HG02885 (cell line): ENCODE data around the gene SYT12.

Experiments
- ATAC-seq: cut with Tn5 transposase; IDR thresholded peaks from one replicate; pipeline ENCODE4 v1.9.1; 2021; ENCODE audit warnings: mild to moderate bottlenecking; ENCODE audit not compliant: unreplicated experiment, poor library complexity

Gene SYT12

GRCh38 chr11:67054346-67054835, 31.5 kb downstream of the SYT12 start:
- no peak for ATAC-seq

- no peak for ATAC-seq
Measured at GRCh38 chr11:67054836-67055523, 32.0 kb downstream of the SYT12 start.

- no peak for ATAC-seq
Measured at GRCh38 chr11:67055812-67056211, 32.9 kb downstream of the SYT12 start.

- ATAC-seq: no peak
Measured at GRCh38 chr11:67056267-67057204, 33.6 kb downstream of the SYT12 start, which contains the start of gene RHOD. Gene RHOD (plus strand): TSS chr11:67056847. CDS start chr11:67056903, 56 bp downstream.

- no peak for ATAC-seq
Measured at GRCh38 chr11:67057205-67057672, 34.3 kb downstream of the SYT12 start.

GRCh38 chr11:67058506-67058905, 35.6 kb downstream of the SYT12 start:
- no peak for ATAC-seq

GRCh38 chr11:67059671-67060070, 36.7 kb downstream of the SYT12 start:
- no peak for ATAC-seq

GRCh38 chr11:67060111-67060522, 37.2 kb downstream of the SYT12 start:
- no peak for ATAC-seq

- no peak for ATAC-seq
Measured at GRCh38 chr11:67062526-67063373, 39.8 kb downstream of the SYT12 start.

GRCh38 chr11:67066333-67066709, 43.4 kb downstream of the SYT12 start:
- no peak for ATAC-seq

- peak; percentile 56 for ATAC-seq
Measured at GRCh38 chr11:67071420-67072284, 48.7 kb downstream of the SYT12 start.

- ATAC-seq: no peak
Measured at GRCh38 chr11:67072295-67072694, 49.4 kb downstream of the SYT12 start.

- no peak for ATAC-seq
Measured at GRCh38 chr11:67073908-67074307, 51.0 kb downstream of the SYT12 start.

GRCh38 chr11:67076202-67076601, 53.3 kb downstream of the SYT12 start:
- no peak for ATAC-seq

GRCh38 chr11:67079065-67079705, 56.3 kb downstream of the SYT12 start:
- no peak for ATAC-seq

GRCh38 chr11:67082071-67082791, 59.3 kb downstream of the SYT12 start:
- no peak for ATAC-seq

- ATAC-seq: no peak
Measured at GRCh38 chr11:67083786-67084366, 60.9 kb downstream of the SYT12 start.

- ATAC-seq: no peak
Measured at GRCh38 chr11:67085617-67086016, 62.7 kb downstream of the SYT12 start.
